GM18505 (cell line): Measurements from ENCODE around the gene S100A14.
"Not testable (repeated sequence)": the region's sequence is repeated elsewhere in the genome, so short reads cannot be mapped to it uniquely, and the experiment has no call there.

Source experiments
- ATAC-seq: cut with Tn5 transposase; IDR thresholded peaks from one replicate; pipeline ENCODE4 v1.9.1; 2021; ENCODE audit not compliant: unreplicated experiment
- POLR2A ChIP-seq: IDR thresholded peaks from 4 replicates; pipeline ENCODE4 v1.6.1; 2011; ENCODE audit warnings: borderline replicate concordance; ENCODE audit not compliant: insufficient read depth, insufficient read length; ENCODE audit errors: extremely low read depth

S100A14 gene

DNA sequence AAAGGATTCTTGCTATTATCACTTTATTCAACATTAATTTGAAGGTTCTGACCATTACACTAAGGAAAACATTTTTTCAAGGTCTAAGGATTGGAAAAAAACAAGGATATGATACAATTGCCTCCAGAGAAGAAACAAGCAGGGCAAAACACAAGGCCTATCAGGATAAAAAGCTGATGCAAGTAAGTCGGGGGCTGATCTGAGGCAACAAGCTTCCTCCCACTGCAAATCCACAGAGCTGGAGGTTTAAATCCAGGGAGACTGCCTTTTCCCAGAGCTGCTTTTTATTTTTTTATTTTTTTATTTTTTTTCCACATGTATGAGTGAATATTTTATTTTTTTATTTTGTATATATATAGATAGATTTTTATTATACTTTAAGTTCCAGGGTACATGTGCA lies 31.1 kb downstream of the S100A14 start:
- no peak for TF ChIP-seq POLR2A
- ATAC-seq: no peak

DNA sequence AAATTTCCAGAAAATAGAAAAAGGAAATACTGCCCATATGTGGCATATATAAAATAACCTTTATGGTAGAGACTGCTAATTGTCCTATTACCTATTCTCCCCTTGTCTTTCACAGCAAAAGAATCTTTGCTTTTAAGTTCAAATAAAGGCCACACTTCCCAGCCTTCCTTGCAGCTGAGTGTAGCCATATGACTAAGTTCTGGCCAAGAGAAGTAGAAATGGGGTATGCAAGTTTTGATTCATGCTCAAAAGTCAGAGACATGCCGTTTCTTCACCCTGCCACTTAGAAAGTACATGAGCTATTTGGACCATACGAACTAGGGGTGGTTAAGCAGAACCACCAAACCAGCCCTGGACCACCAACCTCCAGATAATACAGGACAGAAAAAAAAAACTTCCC lies 32.1 kb downstream of the S100A14 start:
- no peak for ATAC-seq

DNA sequence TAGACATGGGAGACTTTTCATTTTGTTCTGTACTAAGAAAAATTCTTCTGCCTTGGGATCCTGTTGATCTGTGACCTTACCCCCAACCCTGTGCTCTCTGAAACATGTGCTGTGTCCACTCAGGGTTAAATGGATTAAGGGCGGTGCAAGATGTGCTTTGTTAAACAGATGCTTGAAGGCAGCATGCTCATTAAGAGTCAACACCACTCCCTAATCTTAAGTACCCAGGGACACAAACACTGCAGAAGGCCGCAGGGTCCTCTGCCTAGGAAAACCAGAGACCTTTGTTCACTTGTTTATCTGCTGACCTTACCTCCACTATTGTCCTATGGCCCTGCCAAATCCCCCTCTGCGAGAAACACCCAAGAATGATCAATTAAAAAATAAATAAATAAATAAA lies 32.6 kb downstream of the S100A14 start:
- ATAC-seq: not testable (repeated sequence)

More for the DNA sequence above, 32.1 kb downstream of the S100A14 start:
- TF ChIP-seq POLR2A: no peak

DNA sequence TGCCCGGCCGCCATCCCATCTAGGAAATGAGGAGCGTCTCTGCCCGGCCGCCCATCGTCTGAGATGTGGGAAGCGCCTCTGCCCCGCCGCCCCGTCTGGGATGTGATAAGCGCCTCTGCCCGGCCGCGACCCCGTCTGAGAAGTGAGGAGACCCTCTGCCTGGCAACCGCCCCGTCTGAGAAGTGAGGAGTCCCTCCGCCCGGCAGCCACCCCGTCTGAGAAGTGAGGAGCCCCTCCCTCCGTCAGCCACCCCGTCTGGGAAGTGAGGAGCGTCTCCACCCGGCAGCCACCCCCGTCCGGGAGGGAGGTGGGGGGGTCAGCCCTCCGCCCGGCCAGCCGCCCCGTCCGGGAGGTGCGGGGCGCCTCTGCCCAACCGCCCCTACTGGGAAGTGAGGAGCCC lies 33.3 kb downstream of the S100A14 start:
- ATAC-seq: not testable (repeated sequence)

DNA sequence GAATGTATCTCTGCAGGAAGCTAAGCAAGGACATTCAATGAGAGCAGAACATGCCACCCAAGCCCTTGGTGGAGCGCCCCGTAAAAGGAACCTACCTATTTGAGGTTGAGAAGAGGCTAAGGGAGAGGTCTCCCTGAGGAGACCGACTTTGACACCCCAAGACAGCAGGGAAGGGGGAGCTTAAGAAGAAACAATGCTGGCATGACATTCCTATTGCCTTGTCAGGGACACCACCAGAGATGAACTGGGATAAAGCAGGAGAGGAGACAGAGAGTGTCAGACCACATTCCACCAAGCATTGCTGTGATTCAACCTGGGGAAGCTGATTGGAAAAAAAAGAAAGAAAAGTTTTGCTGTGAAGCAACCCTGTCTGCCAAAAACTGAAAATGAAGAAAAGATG lies 37.2 kb downstream of the S100A14 start:
- TF ChIP-seq POLR2A: no peak
- no peak for ATAC-seq

DNA sequence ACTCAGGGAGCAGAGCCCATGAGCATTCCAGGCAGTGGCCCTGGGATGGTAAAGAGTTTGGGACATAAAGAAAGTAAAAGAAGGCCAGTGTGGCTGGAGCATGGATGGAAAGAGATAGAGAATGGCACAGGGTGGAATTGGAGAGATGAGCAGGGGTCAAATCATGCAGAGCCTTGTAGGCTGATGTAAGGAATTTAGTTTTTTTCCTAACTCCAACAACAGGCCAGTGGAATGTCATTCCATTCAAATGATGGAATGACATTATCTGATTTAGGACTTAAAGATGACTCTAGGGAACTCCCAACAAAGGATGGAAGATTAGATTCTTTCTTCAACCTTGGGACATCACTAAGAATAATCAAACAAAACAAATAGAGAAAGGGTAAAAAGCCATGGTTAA lies 37.6 kb downstream of the S100A14 start:
- TF ChIP-seq POLR2A: no peak
- no peak for ATAC-seq

DNA sequence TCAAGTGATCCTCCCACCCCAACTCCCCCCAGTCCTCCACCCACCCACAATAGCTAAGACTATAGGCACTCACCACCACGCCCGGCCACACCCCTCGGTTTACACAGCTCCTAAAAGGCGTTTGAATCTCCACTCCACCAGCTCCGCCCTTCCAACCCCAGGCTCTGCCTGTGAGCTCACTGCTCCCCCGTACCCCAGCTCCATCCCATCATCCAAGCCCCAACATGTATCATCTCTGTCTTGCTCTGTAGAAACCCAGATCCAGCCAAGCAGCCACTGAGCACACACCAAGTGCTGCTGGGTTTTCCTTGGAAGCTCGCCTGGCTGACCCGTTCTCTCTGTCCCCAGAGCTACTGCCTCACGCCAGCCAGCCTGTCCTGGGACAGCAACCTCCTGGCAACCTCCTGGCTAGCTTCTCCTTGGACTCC lies 38.5 kb downstream of the S100A14 start:
- no peak for ATAC-seq

DNA sequence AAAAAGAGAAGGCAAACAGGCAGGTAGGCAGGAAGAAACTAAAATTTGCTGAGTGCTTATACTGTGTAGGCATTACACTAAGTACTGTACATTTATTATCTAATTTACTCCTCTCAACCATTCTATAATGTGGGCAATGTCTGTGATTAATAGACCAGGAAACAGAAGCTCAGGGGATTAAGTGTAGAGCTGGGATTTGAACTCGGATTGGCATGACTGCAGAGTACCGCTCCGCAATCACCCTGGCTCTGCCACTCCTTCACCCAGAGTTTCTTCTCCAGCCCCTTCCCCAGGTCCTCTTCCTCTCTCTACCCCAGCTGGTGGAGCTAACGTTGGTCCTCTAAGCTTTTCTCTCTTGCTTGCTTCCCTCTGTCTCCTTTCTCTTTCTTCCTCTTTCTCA lies 39.0 kb downstream of the S100A14 start:
- TF ChIP-seq POLR2A: no peak
- ATAC-seq: no peak

More for the DNA sequence above, 38.5 kb downstream of the S100A14 start:
- TF ChIP-seq POLR2A: no peak

DNA sequence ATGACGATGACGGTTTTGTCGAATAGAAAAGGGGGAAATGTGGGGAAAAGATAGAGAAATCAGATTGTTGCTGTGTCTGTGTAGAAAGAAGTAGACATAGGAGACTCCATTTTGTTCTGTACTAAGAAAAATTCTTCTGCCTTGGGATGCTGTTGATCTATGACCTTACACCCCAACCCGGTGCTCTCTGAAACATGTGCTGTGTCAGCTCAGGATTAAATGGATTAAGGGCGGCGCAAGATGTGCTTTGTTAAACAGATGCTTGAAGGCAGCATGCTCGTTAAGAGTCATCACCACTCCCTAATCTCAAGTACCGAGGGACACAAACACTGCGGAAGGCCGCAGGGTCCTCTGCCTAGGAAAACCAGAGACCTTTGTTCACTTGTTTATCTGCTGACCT lies 40.6 kb downstream of the S100A14 start:
- not testable (repeated sequence) for ATAC-seq

DNA sequence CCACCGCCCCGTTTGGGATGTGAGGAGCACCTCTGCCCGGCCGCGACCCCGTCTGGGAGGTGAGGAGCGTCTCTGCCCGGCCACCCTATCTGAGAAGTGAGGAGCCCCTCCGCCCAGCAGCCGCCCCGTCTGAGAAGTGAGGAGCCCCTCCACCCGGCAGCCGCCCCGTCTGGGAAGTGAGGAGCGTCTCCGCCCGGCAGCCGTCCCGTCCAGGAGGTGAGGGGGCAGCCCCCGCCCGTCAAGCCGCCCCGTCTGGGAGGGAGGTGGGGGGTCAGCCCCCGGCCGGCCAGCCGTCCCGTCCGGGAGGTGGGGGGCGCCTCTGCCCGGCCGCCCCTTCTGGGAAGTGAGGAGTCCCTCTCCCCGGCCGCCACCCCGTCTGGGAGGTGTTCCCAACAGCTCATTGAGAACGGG lies 41.0 kb downstream of the S100A14 start:
- not testable (repeated sequence) for ATAC-seq

DNA sequence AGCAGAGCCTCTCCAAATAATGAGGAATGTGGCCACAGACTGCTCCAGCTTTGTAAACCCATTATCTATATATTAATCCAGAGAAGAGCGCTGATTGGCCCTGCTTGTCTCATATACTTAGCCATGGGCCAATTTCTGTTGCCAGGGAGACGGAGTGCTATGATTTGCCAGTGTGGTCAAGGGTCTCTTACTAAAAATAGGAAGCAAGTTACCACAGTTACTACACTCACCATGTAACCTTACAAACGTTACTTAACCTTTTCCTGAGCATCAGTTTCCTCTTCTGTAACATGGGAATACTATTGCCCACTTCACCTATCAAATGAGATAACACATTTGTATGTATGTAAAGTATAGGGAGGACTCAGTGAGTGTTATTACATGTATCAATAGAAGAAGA lies 42.8 kb downstream of the S100A14 start:
- TF ChIP-seq POLR2A: no peak
- no peak for ATAC-seq

DNA sequence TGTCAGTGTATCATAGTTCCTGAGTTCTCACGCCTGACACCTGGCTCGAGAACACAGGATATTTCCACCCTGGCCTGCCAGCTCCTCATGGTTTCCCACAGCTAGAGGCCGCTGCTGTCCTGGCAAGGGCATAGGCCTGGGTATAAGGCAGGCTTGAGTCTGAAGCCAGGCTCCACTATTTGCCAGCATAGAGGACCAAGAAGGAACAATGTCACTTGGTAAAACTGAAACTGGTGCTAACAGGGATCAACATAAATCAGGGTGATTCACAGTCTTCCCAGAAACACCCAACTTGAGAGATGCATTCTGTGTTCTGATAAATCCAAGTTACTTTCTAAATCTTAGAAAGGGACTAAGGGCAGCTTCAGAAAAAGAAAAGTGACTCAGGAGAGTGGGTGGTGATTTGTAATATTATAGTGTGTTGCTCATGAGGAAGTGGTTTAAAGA lies 43.5 kb downstream of the S100A14 start:
- TF ChIP-seq POLR2A: no peak
- no peak for ATAC-seq

DNA sequence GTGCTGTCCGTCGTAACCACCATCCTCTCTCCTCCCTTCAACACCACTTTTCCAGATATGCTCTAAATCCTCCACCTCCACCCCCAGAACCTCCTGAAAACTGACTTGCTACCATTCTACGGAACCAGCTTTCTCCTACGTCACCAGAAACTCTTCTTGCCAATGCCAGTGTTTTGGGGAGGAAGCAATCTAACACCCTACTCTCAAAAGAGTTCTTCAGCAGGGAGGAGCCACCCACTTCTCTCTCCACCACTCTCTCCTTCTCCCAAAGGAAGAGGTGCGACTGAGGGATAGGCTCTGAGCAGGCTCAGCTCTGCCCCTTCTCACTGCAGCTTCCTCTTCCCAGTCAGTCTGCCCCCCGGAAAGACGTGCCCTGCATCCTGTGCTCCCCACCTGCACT lies 44.4 kb downstream of the S100A14 start:
- no peak for ATAC-seq
- TF ChIP-seq POLR2A: no peak

DNA sequence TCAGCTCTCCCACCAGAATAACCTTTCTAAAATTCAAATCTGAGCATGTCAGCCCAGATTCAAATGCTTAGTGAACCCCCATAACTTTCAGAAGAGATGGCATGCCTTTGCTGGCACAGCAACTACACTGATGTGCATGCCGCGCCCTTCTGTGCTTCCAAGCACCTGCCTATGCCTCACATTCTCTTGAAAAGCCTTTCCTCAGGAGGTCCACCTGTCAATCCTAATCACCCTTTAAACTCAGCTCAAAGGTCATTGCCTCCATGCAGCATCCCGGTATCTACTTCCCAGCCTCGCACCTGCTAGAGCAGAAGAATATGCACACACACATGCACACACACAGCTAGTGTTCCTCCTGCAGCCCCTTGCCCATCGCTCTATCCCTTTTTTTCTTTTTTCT lies 45.3 kb downstream of the S100A14 start:
- ATAC-seq: no peak
- no peak for TF ChIP-seq POLR2A

DNA sequence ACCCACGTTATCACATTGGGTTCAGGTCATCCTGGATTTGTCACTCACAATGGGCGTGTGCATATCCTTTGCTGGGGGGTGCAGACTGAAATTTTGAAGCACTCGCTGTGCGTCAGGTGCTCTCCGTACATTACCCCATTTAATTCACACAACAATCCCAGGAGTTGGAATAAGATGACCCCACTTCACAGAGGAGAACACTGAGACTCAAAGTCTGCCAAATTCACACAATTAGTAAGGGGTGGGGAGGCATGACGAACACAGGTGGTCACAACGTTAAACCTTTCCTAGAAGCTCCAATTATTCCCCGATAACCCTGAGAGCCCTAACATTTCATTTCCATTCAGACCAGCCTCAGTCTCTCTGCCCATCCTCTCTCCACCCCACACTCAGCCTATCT lies 46.7 kb downstream of the S100A14 start:
- TF ChIP-seq POLR2A: no peak
- no peak for ATAC-seq

DNA sequence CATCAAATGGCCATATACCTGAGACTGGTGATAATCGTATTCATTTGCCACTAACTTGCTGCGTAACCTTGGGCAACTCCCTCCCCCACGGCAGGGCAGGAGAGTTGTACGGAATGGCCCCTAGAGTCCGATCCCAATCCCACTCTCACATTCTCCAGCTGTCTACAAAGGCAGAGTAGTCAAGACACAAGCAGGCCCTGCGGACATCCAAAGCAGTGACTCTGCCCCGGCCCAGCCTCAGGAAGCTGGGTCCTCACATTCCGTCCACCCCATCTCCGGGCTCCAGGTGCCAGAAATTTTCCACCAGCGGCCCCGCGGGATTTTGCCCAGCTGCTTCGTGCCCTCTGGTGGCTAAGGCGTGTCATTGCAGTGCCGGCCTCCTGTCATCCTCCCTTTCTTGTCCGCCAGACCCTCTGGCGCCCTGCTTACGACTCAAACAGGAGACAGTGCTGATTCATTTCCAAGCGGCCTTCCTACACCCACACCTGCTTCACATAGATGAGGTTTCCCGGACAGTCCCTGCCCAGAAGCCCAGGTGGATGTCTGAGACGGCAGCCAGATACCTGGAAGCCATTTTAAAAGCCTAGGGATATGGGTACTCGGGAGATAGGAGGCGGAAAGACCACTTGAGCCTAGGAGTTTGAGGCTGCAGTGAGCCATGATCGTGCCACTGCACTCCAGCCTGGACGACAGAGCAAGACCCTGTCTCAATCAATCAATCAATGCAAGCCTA lies 47.6 kb downstream of the S100A14 start:
- no peak for TF ChIP-seq POLR2A
- ATAC-seq: no peak
